ENCODE measurements around the gene PTTG2. TPM values are rescaled to one million over a fixed set of nuclear protein-coding genes. Genes with fewer than 3 reads are reported as not detected.

PTTG2 gene
- total and polyA plus RNA-seq, 2 of the 4 experiments (the other 2 are of a cell fraction), result not detected

DNA sequence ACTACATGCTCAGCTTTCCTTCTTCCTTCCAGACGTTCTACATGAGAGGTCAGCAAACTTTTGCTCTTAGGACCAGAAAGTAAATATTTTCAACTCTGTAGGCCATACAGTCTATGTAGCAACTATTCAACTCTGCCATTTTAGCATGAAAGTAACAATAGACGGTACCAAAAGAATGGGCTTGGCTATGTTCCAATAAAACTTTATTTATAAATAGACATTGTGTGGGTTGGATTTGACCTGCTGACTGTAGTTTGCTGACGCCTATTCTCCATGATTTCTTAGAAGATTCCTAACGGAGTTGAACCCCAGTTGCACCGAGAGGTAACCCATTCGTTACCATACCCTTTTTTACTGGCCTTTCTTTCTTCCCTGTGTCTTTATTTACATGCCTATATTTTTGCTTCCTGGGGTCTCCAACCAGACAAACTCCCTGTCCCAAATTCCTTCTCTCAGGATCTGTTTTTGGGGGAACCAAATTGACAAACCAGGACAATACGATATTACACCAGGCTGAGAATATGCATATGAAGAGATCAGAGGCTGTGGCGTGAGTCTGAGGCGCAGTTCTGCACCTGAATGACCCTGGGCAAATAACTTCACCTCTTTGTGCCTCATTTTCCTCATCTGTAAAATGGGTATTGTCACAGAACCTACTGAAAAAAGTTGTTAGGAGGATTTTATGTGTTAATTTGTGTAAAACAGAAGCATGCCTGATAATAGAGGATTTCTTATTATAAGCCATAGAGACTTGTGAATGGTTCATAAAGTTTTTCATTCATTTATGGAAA, 10.4 kb upstream of the PTTG2 start:
- H2BK15ac ChIP-seq (ENCODE audit: low read depth, low read length), result no peak overlapping the region
- H4K20me1 ChIP-seq (ENCODE audit: insufficient read depth, low read length), result peaks cover 5% of the 10 kb centered on the region; the same call in 1 of the 2 replicates
- POLR2A ChIA-PET (ENCODE audit: unreplicated experiment), result no interaction called here
- H3K27ac ChIP-seq (ENCODE audit: insufficient read depth, low read length), result no peak overlapping the region
- no peak overlapping the region for H3K18ac ChIP-seq (ENCODE audit: low read depth, low read length)
- H4K5ac ChIP-seq (ENCODE audit: low read depth, low read length), result no peak overlapping the region
- dilution Hi-C loops (cut with HindIII; ENCODE audit: low sequenced_read_pairs, unreplicated experiment) (no loop called here), in situ Hi-C loops (cut with MboI; ENCODE audit: low sequenced_read_pairs) (no loop called here), intact Hi-C loops (cut with micrococcal nuclease) (no loop called here)
- TF ChIP-seq CEBPB (IDR thresholded peaks at IDR 0.05; ENCODE audit: low read depth, low read length), result no peak
- no peak for TF ChIP-seq NFE2L2 (IDR thresholded peaks at IDR 0.05; ENCODE audit: low read depth, low read length)
- no peak for TF ChIP-seq RCOR1 (IDR thresholded peaks at IDR 0.05; ENCODE audit: insufficient replicate concordance, low read length)
- TF ChIP-seq MXI1 (IDR thresholded peaks at IDR 0.05; ENCODE audit: borderline replicate concordance, low read depth, low read length), result no peak
- H2BK120ac ChIP-seq (ENCODE audit: low read depth, low read length), result no peak overlapping the region
- H3K4ac ChIP-seq (ENCODE audit: low read depth, low read length), result no peak overlapping the region
- no peak overlapping the region for H2AK5ac ChIP-seq (ENCODE audit: low read depth, low read length)
- H3K27me3 ChIP-seq (ENCODE audit: control insufficient read depth, insufficient read depth, low read length), result peaks cover 28% of the 10 kb centered on the region
- H2AFZ ChIP-seq (replicated peaks; ENCODE audit: low read length, poor library complexity), result no peak overlapping the region
- WGBS, 2 experiments (ENCODE audit: extremely low coverage in 2 of 2, insufficient read length in 1 of 2), result 90% methylated on average over 2 of the region's 9 CpGs; no CpG with 5 or more reads in 1 of the 2 experiments
- no peak overlapping the region for H3K23ac ChIP-seq (ENCODE audit: low read depth, low read length)
- no peak overlapping the region for H2AK9ac ChIP-seq (replicated peaks; ENCODE audit: low read depth, low read length, poor library complexity)
- no peaks in the 10 kb centered on the region for H3K9me3 ChIP-seq (ENCODE audit: control insufficient read depth, insufficient read depth, low read length)
- no peak overlapping the region for H2BK20ac ChIP-seq (ENCODE audit: low read depth, low read length)
- no peak overlapping the region for H3K4me2 ChIP-seq (ENCODE audit: low read depth, low read length)
- H4K91ac ChIP-seq (ENCODE audit: insufficient read depth, low read depth, low read length), result no peak overlapping the region
- no peak overlapping the region for H2BK5ac ChIP-seq (ENCODE audit: low read depth, low read length, poor library complexity, severe bottlenecking)
- no peak overlapping the region for H3K9ac ChIP-seq (ENCODE audit: low read depth, low read length)
- no peak overlapping the region for H3K4me3 ChIP-seq (ENCODE audit: insufficient read depth, low read depth, low read length)
- CTCF ChIA-PET, result no interaction called here
- no peak overlapping the region for H3K14ac ChIP-seq (replicated peaks; ENCODE audit: low read depth, low read length)
- H3K36me3 ChIP-seq (ENCODE audit: control insufficient read depth, insufficient read depth, low read length), result no peaks in the 10 kb centered on the region
- no peak overlapping the region for H4K8ac ChIP-seq (ENCODE audit: low read depth in 2 of 2, low read length in 2 of 2)
- no peak overlapping the region for H3K56ac ChIP-seq (ENCODE audit: extremely low read depth, insufficient read depth, low read length)
- no peaks in the 10 kb centered on the region for H3K79me1 ChIP-seq (ENCODE audit: low read depth in 1 of 2, low read length in 2 of 2)
- BruUV-seq (replicated peaks), result no TSS peak
- ATAC-seq (ENCODE audit: low read depth) (no peak), DNase-seq (no peak)
- H3K9me1 ChIP-seq (ENCODE audit: insufficient read depth, low read length), result peaks cover 8% of the 10 kb centered on the region; the same call in 1 of the 2 replicates
- H3K4me1 ChIP-seq (ENCODE audit: control insufficient read depth, insufficient read depth, low read length), result no peaks in the 10 kb centered on the region; the same call in 1 of the 2 replicates
